ENCODE results near the gene ELOF1.

Gene ELOF1

GRCh38 chr19:11534948-11535347 lies 24.1 kb downstream of the ELOF1 start:
- Mint-ChIP-seq H3K36me3 (ENCODE audit: low read depth) (no peaks in the 10 kb centered on the region), H3K27ac (peak overlapping the region; percentile 3), H3K9me3 (no peaks in the 10 kb centered on the region), H3K4me3 (no peak overlapping the region), H3K4me1 (ENCODE audit: low read depth) (peaks cover 11% of the 10 kb centered on the region), H3K27me3 (ENCODE audit: low read depth) (peaks cover 19% of the 10 kb centered on the region)
- DNase-seq (ENCODE audit: low spot score) = no peak

DNA sequence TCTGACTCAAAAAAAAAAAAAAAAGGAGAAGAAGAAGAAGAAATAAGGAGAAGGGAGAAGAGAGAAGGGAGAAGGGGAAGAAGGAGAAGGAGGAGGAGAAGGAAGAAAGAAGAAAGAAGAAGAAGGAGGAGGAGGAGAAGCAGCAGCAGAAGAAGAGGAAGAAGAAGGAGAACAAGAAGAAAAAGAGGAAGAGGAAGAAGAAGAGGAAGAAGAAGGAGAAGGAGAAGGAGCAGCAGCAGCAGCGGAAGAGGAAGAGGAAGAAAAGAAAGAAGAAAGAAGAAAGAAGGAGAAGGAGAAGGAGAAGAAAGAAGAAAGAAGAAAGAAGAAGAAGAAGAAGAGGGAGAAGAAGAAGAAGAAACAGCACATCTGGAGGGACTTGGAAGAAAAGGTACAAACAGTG lies 24.5 kb downstream of the ELOF1 start:
- H3K9me3 Mint-ChIP-seq = no peaks in the 10 kb centered on the region
- H3K4me3 Mint-ChIP-seq = no peak overlapping the region
- H3K36me3 Mint-ChIP-seq (ENCODE audit: low read depth) = no peaks in the 10 kb centered on the region
- peaks cover 19% of the 10 kb centered on the region for H3K27me3 Mint-ChIP-seq (ENCODE audit: low read depth)
- DNase-seq (ENCODE audit: low spot score) = no peak
- H3K4me1 Mint-ChIP-seq (ENCODE audit: low read depth) = peaks cover 11% of the 10 kb centered on the region
- peak overlapping the region; percentile 3 for H3K27ac Mint-ChIP-seq

DNA sequence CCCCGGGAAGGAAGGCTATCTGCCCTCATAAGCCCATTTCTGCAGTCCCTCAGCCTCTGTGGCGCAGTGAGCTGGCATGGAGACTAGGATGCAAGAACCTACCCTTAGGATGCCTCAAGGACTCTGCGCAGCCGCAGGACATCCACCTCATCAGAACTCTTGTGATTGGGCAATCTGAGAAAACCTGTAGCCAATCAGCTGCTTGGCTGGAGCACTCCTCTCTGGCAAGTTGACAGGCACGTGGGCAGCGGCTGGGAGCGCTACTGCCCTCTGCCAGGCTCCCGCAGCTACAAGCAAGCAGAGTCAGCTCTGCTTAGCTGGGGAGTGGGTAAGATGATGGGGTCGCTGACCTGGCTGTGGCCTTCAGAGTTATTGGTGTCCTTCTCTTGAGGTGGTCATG lies 28.6 kb downstream of the ELOF1 start:
- H3K36me3 Mint-ChIP-seq (ENCODE audit: low read depth) = no peaks in the 10 kb centered on the region
- peak; percentile 59 for DNase-seq (ENCODE audit: low spot score)
- H3K4me3 Mint-ChIP-seq = no peak overlapping the region
- no peak overlapping the region for H3K27ac Mint-ChIP-seq
- peaks cover 3% of the 10 kb centered on the region for H3K27me3 Mint-ChIP-seq (ENCODE audit: low read depth)
- H3K9me3 Mint-ChIP-seq = no peaks in the 10 kb centered on the region
- H3K4me1 Mint-ChIP-seq (ENCODE audit: low read depth) = peaks cover 9% of the 10 kb centered on the region

DNA sequence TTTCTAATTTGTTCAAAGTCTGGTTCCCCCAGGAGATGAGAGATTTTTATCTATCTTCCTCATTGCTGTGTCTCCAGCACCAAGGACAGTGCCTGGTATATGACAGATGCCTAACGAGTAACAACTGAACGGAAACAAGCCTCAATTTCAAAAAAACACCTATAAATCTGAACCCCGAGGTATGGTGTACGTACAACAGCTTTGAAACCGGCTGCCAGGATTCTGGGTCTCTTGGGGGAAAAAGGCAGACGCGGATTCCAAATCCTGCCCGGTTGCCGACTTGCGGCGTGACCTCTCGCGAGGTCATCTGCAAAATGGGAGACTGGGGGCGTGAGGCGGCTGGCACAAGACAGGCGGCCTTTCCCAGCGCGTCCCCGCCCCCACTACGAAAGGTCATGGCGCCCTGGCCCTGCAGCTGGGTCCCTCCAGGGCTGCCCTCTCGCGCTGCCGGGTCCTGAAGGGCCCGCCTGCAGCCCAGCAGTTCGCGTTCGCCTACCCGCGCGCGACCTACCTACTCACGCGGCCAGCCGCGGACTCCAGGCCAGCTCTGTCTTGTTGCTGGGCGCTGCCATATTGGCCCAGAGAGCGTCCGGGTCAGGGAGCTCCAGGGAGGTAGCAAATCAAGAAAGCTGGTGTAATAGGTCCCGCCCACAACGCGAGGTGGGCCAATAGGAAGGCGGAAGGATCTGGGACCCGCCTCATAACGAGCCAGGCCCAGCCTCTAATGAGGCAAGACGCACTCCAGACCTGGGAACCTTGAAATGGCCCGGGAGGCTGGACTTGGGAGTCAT lies 30.3 kb downstream of the ELOF1 start, which contains the start of gene ECSIT:
Gene ECSIT, minus strand, starts transcription at position 584 of the 791 bp plus-strand sequence. CDS start 9,964 bp downstream, outside the sequence.
- DNase-seq (ENCODE audit: low spot score) = peak; percentile 93
- Mint-ChIP-seq H3K9me3 (no peaks in the 10 kb centered on the region), H3K4me1 (ENCODE audit: low read depth) (peaks cover 4% of the 10 kb centered on the region), H3K4me3 (peak within 1 kb of the TSS; percentile 94), H3K27ac (peak within 1 kb of the TSS; percentile 88), H3K36me3 (ENCODE audit: low read depth) (no peaks in the 10 kb centered on the region), H3K27me3 (ENCODE audit: low read depth) (no peaks in the 10 kb centered on the region)

GRCh38 chr19:11519138-11519537 lies 39.9 kb downstream of the ELOF1 start:
- Mint-ChIP-seq H3K9me3 (no peaks in the 10 kb centered on the region), H3K27me3 (ENCODE audit: low read depth) (no peaks in the 10 kb centered on the region), H3K4me1 (ENCODE audit: low read depth) (no peaks in the 10 kb centered on the region), H3K36me3 (ENCODE audit: low read depth) (peaks cover 5% of the 10 kb centered on the region), H3K27ac (no peak overlapping the region), H3K4me3 (no peak overlapping the region)
- no peak for DNase-seq (ENCODE audit: low spot score)

DNA sequence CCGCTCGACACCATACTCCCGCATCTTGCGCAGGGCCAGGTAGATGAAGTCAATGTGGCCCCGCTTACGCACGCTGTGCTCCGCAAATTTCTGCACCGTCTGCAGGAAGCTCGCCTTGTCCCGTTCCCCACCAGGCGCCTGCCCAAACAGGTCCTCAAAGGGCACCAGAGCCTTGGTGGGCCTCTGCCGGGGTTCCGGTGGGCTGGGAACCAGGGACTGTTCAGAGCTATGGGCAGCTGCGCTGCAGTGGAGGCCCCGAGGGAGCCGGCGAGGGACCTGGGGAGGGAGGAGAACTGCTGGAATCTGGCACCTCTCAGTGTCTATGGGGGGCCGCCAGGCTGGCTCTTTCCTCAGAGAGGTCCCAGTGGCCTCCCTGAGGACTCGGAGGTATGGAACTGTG lies 45.1 kb downstream of the ELOF1 start:
- Mint-ChIP-seq H3K9me3 (no peaks in the 10 kb centered on the region), H3K27ac (no peak overlapping the region), H3K27me3 (ENCODE audit: low read depth) (no peaks in the 10 kb centered on the region), H3K36me3 (ENCODE audit: low read depth) (peaks cover 6% of the 10 kb centered on the region), H3K4me1 (ENCODE audit: low read depth) (no peaks in the 10 kb centered on the region), H3K4me3 (no peak overlapping the region)
- DNase-seq (ENCODE audit: low spot score) = no peak

- H3K9me3 Mint-ChIP-seq = no peaks in the 10 kb centered on the region
- no peaks in the 10 kb centered on the region for H3K27me3 Mint-ChIP-seq (ENCODE audit: low read depth)
- no peak for DNase-seq (ENCODE audit: low spot score)
- H3K4me3 Mint-ChIP-seq = no peak overlapping the region
- peaks cover 5% of the 10 kb centered on the region for H3K36me3 Mint-ChIP-seq (ENCODE audit: low read depth)
- H3K27ac Mint-ChIP-seq = no peak overlapping the region
- peaks cover 4% of the 10 kb centered on the region for H3K4me1 Mint-ChIP-seq (ENCODE audit: low read depth)
Measured at GRCh38 chr19:11510444-11510843, 48.6 kb downstream of the ELOF1 start.

GRCh38 chr19:11507370-11508078 lies 51.5 kb downstream of the ELOF1 start:
- no peaks in the 10 kb centered on the region for H3K9me3 Mint-ChIP-seq
- H3K4me3 Mint-ChIP-seq = peak overlapping the region; percentile 87
- DNase-seq (ENCODE audit: low spot score) = no peak
- peak overlapping the region; percentile 79 for H3K27ac Mint-ChIP-seq
- H3K4me1 Mint-ChIP-seq (ENCODE audit: low read depth) = peaks cover 13% of the 10 kb centered on the region
- H3K36me3 Mint-ChIP-seq (ENCODE audit: low read depth) = peaks cover 10% of the 10 kb centered on the region
- no peaks in the 10 kb centered on the region for H3K27me3 Mint-ChIP-seq (ENCODE audit: low read depth)

- Mint-ChIP-seq H3K9me3 (no peaks in the 10 kb centered on the region), H3K4me3 (peak overlapping the region; percentile 87), H3K27me3 (ENCODE audit: low read depth) (no peaks in the 10 kb centered on the region), H3K4me1 (ENCODE audit: low read depth) (peaks cover 13% of the 10 kb centered on the region), H3K27ac (peak overlapping the region; percentile 79), H3K36me3 (ENCODE audit: low read depth) (peaks cover 10% of the 10 kb centered on the region)
- no peak for DNase-seq (ENCODE audit: low spot score)
Measured at GRCh38 chr19:11506967-11507366, 52.1 kb downstream of the ELOF1 start.

- no peak for DNase-seq (ENCODE audit: low spot score)
- H3K9me3 Mint-ChIP-seq = no peaks in the 10 kb centered on the region
- H3K36me3 Mint-ChIP-seq (ENCODE audit: low read depth) = peaks cover 9% of the 10 kb centered on the region
- H3K27me3 Mint-ChIP-seq (ENCODE audit: low read depth) = no peaks in the 10 kb centered on the region
- peak overlapping the region; percentile 93 for H3K27ac Mint-ChIP-seq
- peak overlapping the region; percentile 87 for H3K4me3 Mint-ChIP-seq
- peaks cover 13% of the 10 kb centered on the region for H3K4me1 Mint-ChIP-seq (ENCODE audit: low read depth)
Measured at GRCh38 chr19:11506101-11506555, 52.9 kb downstream of the ELOF1 start.

GRCh38 chr19:11505504-11506100 lies 53.4 kb downstream of the ELOF1 start, which contains the start of gene ZNF653:
TSS of gene ZNF653 (minus strand) at chr19:11505839. CDS start at chr19:11505786, 53 bp downstream.
- Mint-ChIP-seq H3K27ac (peak within 1 kb of the TSS; percentile 93), H3K36me3 (ENCODE audit: low read depth) (peaks cover 10% of the 10 kb centered on the region), H3K27me3 (ENCODE audit: low read depth) (no peaks in the 10 kb centered on the region), H3K4me1 (ENCODE audit: low read depth) (peaks cover 13% of the 10 kb centered on the region), H3K9me3 (no peaks in the 10 kb centered on the region), H3K4me3 (peak within 1 kb of the TSS; percentile 87)
- DNase-seq (ENCODE audit: low spot score) = peak; percentile 94

GRCh38 chr19:11505032-11505503 lies 54.0 kb downstream of the ELOF1 start:
- H3K4me1 Mint-ChIP-seq (ENCODE audit: low read depth) = peaks cover 14% of the 10 kb centered on the region
- DNase-seq (ENCODE audit: low spot score) = peak; percentile 97
- H3K9me3 Mint-ChIP-seq = no peaks in the 10 kb centered on the region
- H3K36me3 Mint-ChIP-seq (ENCODE audit: low read depth) = peaks cover 10% of the 10 kb centered on the region
- peak overlapping the region; percentile 82 for H3K4me3 Mint-ChIP-seq
- H3K27me3 Mint-ChIP-seq (ENCODE audit: low read depth) = no peaks in the 10 kb centered on the region
- peak overlapping the region; percentile 87 for H3K27ac Mint-ChIP-seq

DNA sequence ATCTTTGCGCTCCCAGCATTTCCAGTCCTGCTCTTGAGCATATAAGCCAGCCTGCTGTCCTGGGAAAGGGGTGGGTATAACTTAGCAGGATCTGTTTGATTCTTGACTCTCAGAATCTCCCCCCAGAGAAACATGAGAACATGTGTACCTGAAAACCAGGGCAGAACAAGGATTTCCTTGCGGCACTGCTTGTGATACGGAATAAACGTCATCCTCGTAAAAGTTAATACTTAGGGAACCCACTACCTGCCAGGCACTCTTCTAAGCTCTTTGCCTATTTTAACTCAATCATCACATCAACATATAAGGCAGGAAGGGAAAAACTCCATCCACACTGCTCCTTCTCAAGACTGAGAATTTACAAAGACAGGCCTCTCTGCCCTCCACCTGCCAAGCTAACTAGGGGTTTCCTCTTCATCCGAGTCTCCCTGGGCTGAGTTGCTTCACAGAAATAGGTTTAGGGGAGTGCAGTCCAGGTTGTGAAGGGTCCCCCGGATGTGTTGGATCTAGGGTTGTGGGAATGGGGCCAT lies 54.5 kb downstream of the ELOF1 start:
- H3K27me3 Mint-ChIP-seq (ENCODE audit: low read depth) = no peaks in the 10 kb centered on the region
- no peaks in the 10 kb centered on the region for H3K9me3 Mint-ChIP-seq
- no peak for DNase-seq (ENCODE audit: low spot score)
- peak overlapping the region; percentile 87 for H3K27ac Mint-ChIP-seq
- peaks cover 13% of the 10 kb centered on the region for H3K36me3 Mint-ChIP-seq (ENCODE audit: low read depth)
- peaks cover 17% of the 10 kb centered on the region for H3K4me1 Mint-ChIP-seq (ENCODE audit: low read depth)
- H3K4me3 Mint-ChIP-seq = peak overlapping the region; percentile 82
